NCI-H526 treated with DMSO at 0.1 percent for 48 hours (cell line): Measurements from ENCODE around the gene ITGA4.

Experiments
- DNase-seq: peaks from one replicate; lab custom pipeline; 2025; lab: John Stamatoyannopoulos, UW

Gene ITGA4

GRCh38 chr2:181515719-181516118, 58.5 kb downstream of the ITGA4 start:
- DNase-seq = no peak

- no peak for DNase-seq
Observed at GRCh38 chr2:181516992-181517391, 59.8 kb downstream of the ITGA4 start.

GRCh38 chr2:181517685-181518301, 60.6 kb downstream of the ITGA4 start:
- DNase-seq = no peak

- no peak for DNase-seq
Observed at GRCh38 chr2:181520253-181520652, 63.1 kb downstream of the ITGA4 start.

GRCh38 chr2:181523756-181524155, 66.6 kb downstream of the ITGA4 start:
- no peak for DNase-seq

- no peak for DNase-seq
Observed at GRCh38 chr2:181526014-181526413, 68.8 kb downstream of the ITGA4 start.

- no peak for DNase-seq
Observed at GRCh38 chr2:181527058-181527457, 69.9 kb downstream of the ITGA4 start.

GRCh38 chr2:181528441-181528840, 71.3 kb downstream of the ITGA4 start:
- no peak for DNase-seq

GRCh38 chr2:181536730-181537129, 79.5 kb downstream of the ITGA4 start:
- DNase-seq = no peak

- no peak for DNase-seq
Observed at GRCh38 chr2:181540421-181540820, 83.2 kb downstream of the ITGA4 start.

- no peak for DNase-seq
Observed at GRCh38 chr2:181542170-181542569, 85.0 kb downstream of the ITGA4 start.

- no peak for DNase-seq
Observed at GRCh38 chr2:181546086-181546485, 88.9 kb downstream of the ITGA4 start.

GRCh38 chr2:181552808-181553207, 95.6 kb downstream of the ITGA4 start:
- no peak for DNase-seq

GRCh38 chr2:181553244-181553643, 96.1 kb downstream of the ITGA4 start:
- no peak for DNase-seq

- no peak for DNase-seq
Observed at GRCh38 chr2:181554061-181554830, 97.1 kb downstream of the ITGA4 start.

GRCh38 chr2:181558371-181558770, 101.2 kb downstream of the ITGA4 start:
- DNase-seq = no peak

GRCh38 chr2:181563101-181563692, 106.0 kb downstream of the ITGA4 start:
- no peak for DNase-seq

- no peak for DNase-seq
Observed at GRCh38 chr2:181566334-181567032, 109.3 kb downstream of the ITGA4 start.

GRCh38 chr2:181570059-181570458, 112.9 kb downstream of the ITGA4 start:
- DNase-seq = no peak

GRCh38 chr2:181570833-181571661, 113.9 kb downstream of the ITGA4 start:
- DNase-seq = no peak

GRCh38 chr2:181573140-181573736, 116.1 kb downstream of the ITGA4 start:
- DNase-seq = no peak
